GM12872 (cell line): ENCODE measurements around the gene TMEM178B.

Experiments used
- TF ChIP-seq, protein P1 (sequence below): IDR thresholded peaks from 3 replicates; pipeline ENCODE4 v1.5.1; 2011; ENCODE audit warnings: low read depth, mild to moderate bottlenecking, low read length, moderate library complexity; ENCODE audit not compliant: insufficient read depth

The TMEM178B gene

DNA sequence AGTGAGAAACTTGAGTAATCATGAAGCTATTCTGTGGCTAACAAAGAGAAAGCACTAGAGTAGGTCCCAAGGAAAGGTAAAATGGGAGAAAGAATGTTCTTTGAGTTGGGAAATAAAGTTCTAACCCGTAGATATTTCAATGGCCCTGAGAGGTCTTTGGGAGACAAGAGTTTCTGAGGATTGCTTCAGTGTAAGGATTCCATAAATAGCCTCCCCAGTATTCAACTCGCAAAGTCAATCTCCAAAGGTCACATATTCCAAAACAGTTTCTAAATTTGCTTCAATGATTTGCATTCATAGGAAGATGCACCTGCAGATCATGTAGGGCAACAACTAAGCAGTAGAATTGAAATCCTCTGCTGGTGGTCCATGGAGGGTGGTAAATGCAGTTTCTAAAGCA is 238.5 kb downstream of the TMEM178B start:
- TF ChIP-seq, protein P1, sequence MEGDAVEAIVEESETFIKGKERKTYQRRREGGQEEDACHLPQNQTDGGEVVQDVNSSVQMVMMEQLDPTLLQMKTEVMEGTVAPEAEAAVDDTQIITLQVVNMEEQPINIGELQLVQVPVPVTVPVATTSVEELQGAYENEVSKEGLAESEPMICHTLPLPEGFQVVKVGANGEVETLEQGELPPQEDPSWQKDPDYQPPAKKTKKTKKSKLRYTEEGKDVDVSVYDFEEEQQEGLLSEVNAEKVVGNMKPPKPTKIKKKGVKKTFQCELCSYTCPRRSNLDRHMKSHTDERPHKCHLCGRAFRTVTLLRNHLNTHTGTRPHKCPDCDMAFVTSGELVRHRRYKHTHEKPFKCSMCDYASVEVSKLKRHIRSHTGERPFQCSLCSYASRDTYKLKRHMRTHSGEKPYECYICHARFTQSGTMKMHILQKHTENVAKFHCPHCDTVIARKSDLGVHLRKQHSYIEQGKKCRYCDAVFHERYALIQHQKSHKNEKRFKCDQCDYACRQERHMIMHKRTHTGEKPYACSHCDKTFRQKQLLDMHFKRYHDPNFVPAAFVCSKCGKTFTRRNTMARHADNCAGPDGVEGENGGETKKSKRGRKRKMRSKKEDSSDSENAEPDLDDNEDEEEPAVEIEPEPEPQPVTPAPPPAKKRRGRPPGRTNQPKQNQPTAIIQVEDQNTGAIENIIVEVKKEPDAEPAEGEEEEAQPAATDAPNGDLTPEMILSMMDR, result no peak

DNA sequence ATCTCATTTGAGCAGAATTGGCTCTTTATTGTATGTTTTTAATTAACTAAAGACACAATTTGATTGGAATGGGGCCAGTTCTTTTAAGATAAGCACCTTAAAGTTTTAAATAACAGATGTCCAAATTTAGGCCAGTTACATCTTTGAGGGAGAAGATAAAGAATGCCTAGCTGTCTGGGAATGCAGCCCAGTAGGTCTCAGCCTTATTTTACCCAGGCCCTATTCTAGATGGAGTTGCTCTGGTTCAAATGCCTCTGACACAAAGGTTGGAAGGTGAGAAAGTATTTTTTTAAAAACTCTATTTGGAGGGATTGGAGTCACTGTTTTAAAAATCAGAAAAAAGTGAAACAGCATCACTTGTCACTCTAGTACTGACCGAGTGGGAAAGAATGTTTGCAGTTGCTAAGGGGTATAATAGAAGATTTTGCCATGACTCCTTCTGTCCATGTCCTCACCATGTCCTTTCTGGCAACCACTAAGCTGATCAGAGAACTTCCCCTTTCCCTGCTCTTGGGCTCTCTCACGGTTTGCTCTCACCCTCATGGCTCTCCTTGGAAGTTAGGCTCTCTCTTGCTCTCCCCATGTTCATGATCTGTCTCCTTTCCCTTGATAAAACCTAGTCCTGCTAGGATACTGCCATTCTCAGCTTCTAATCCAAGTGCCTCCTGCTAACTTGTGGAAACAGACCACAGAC is 239.1 kb downstream of the TMEM178B start:
- TF ChIP-seq, protein P1, result no peak

DNA sequence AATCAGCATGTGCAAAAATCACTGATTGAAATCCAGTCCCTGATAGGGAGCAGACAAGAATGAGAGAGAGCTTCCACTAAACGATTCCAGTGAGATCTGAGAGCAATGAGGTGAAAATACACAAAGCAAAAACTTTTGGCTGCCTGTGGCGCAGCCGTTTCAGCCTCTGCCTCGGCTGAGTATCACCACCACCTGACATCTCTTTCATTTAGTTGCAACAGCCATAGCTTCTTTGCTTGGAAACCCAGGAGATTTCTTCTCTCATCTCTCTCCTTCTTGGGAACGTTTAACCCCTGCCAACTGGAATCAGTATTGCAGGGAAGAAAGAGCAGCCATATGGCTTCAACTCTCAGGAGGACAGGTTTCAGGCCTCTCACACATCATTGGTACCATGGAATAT is 240.0 kb downstream of the TMEM178B start:
- TF ChIP-seq, protein P1, result no peak

DNA sequence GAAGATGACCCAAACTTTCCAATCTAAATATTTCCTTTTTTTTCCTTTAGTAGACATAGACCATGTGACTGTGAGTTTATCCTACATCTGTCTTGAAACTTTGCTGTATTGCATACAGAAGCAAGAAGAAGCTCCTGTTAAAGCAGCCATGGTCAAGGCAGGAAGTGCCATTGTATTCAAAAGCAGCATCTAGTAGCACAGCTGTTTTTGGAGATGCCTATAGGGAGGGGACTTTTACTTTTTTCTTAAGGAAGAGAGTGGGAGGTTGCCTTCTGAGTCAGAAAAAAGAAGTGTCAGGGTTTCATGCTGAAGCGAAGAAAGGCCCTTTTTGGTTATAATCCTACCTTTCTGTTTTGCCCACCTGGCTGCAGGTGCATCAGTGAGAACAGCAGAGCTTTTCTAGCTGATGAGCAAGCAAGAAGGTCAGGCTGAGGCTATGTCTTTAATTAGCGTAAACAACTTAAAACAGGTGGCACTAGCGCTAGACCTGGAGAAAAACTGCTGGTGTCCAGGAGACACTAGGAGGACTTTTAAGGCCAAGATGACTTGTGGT is 243.2 kb downstream of the TMEM178B start:
- TF ChIP-seq, protein P1, result no peak

DNA sequence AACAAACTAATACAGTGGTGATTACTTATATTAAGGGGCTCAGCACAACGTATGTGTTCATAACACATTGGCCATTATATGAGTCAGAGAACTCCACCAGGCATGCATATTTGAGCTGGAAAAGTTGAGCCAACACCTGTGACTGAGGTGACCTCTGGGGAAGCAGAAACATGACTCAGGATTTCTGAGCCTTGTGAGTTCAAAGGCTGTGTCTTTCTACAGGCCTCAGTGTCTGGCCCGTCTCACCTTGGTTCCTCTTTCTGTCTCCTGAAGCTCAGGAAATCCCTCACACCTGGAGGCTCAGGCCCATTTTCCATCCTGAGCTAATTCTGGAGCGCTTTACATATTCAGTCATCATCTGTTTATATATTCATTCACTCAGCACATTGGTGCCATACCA is 246.4 kb downstream of the TMEM178B start:
- TF ChIP-seq, protein P1, result no peak

DNA sequence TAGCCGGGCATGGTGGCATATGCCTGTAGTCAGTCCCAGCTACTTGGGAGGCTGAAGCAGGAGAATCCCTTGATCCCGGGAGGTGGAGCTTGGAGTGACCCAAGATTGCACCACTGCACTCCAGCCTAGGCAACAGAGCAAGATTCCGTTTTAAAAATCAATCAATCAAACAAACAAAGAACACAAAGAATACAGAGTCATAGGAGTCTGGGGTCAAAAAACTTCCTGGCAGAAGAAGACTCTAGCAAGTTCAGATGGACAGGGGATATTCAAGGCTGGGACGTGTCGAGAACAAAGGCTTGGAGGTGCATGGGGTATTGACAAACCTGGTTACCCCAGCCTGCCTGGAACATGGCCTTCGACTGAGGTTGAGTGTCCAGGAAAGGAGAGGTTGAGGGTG is 248.5 kb downstream of the TMEM178B start:
- TF ChIP-seq, protein P1, result no peak

DNA sequence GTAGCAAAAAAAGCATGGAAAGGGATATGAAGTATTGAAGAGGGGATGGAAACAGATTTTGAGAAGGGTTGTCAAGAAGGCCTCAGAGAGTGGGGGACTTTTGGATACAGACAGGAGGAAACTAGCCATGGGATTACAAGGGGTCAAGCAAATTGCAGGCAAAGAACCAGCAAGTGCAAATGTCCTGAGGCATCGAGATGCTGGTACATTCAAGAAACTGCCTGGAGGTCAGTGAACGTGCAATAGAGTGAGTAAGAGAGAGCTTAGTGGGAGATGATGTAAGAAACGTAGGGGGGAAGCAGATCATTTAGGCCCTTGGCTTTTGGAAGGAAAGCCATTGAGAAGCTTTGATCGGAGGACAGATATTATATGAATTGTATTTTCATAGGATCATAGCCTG is 250.0 kb downstream of the TMEM178B start:
- TF ChIP-seq, protein P1, result no peak
